Epidermal melanocyte (primary cell): ENCODE results near the gene EOLA1.
A peak's percentile ranks its signal among the peaks of the same experiment; 100 is the strongest.
"Not testable (repeated sequence)": the region's sequence is repeated elsewhere in the genome, so short reads cannot be mapped to it uniquely, and the experiment has no call there.

Experiments
- DNase-seq: peaks from one replicate; pipeline ENCODE4 v3.0.0; 2011; ENCODE audit warnings: low spot score; ENCODE audit not compliant: insufficient read length

EOLA1 gene

GRCh38 chrX:149541521-149542047 lies 772 bp downstream of the EOLA1 start:
- DNase-seq = no peak

GRCh38 chrX:149545545-149546543 lies 5.0 kb downstream of the EOLA1 start:
- DNase-seq = not testable (repeated sequence)

GRCh38 chrX:149546962-149547361 lies 6.2 kb downstream of the EOLA1 start:
- DNase-seq = not testable (repeated sequence)

GRCh38 chrX:149547782-149548181 lies 7.0 kb downstream of the EOLA1 start:
- not testable (repeated sequence) for DNase-seq

- not testable (repeated sequence) for DNase-seq
These were observed 8.9 kb downstream of the EOLA1 start, which contains the start of gene HSFX3 for GRCh38 chrX:149549701-149550100. Gene HSFX3 (minus strand): TSS chrX:149549924. CDS start chrX:149549852, 72 bp downstream.

- not testable (repeated sequence) for DNase-seq
These were observed 9.6 kb downstream of the EOLA1 start for GRCh38 chrX:149550454-149550853.

GRCh38 chrX:149551245-149551938 lies 10.6 kb downstream of the EOLA1 start:
- DNase-seq = not testable (repeated sequence)

GRCh38 chrX:149551939-149552248 lies 11.1 kb downstream of the EOLA1 start:
- not testable (repeated sequence) for DNase-seq

- not testable (repeated sequence) for DNase-seq
These were observed 14.4 kb downstream of the EOLA1 start for GRCh38 chrX:149555251-149555650.

- no peak for DNase-seq
These were observed 22.5 kb downstream of the EOLA1 start for GRCh38 chrX:149563359-149563758.

- DNase-seq = no peak
These were observed 27.0 kb downstream of the EOLA1 start for GRCh38 chrX:149567621-149568417.

- DNase-seq = no peak
These were observed 28.0 kb downstream of the EOLA1 start for GRCh38 chrX:149568701-149569296.

GRCh38 chrX:149569770-149570169 lies 29.0 kb downstream of the EOLA1 start:
- DNase-seq = no peak

GRCh38 chrX:149570668-149571067 lies 29.9 kb downstream of the EOLA1 start:
- peak; percentile 28 for DNase-seq

GRCh38 chrX:149571770-149572169 lies 31.0 kb downstream of the EOLA1 start:
- DNase-seq = no peak

- DNase-seq = no peak
These were observed 31.9 kb downstream of the EOLA1 start for GRCh38 chrX:149572743-149573142.

GRCh38 chrX:149573456-149573855 lies 32.6 kb downstream of the EOLA1 start:
- DNase-seq = not testable (repeated sequence)

GRCh38 chrX:149585631-149586030 lies 44.8 kb downstream of the EOLA1 start:
- not testable (repeated sequence) for DNase-seq

GRCh38 chrX:149587359-149587758 lies 46.5 kb downstream of the EOLA1 start, which contains the start of gene MAGEA9B:
Gene MAGEA9B (minus strand): TSS chrX:149587459. CDS start chrX:149583179, 4,280 bp downstream.
- DNase-seq = not testable (repeated sequence)

GRCh38 chrX:149590993-149591392 lies 50.2 kb downstream of the EOLA1 start:
- not testable (repeated sequence) for DNase-seq
